GM23248 (cell line): ENCODE results near the gene BMP5. TPM values are rescaled to one million over a fixed set of nuclear protein-coding genes. Genes with fewer than 3 reads are reported as not detected.

ENCODE experiments used
- DNase-seq: peaks from one replicate; pipeline ENCODE4 v3.0.0-alpha.2; 2015
- H2AFZ ChIP-seq: fragments of 200-600 bp; sonication (generic); 2 replicates; pipeline ENCODE4 v1.6.1; 2016; ENCODE audit warnings: antibody characterized with exemption
- H3F3A ChIP-seq: fragments of 200-600 bp; sonication (generic); 2 replicates; pipeline ENCODE4 v1.6.1; 2016; ENCODE audit warnings: mild to moderate bottlenecking, antibody characterized with exemption, mixed run types; ENCODE audit not compliant: insufficient read depth
- H3K27ac ChIP-seq: fragments of 200-600 bp; sonication (generic); 2 replicates; pipeline ENCODE4 v1.5.1; 2016; ENCODE audit warnings: mild to moderate bottlenecking
- H3K27me3 ChIP-seq: fragments of 200-600 bp; sonication (generic); replicated peaks from 2 replicates; pipeline ENCODE4 v1.6.1; 2016; ENCODE audit warnings: mild to moderate bottlenecking; ENCODE audit not compliant: insufficient read depth
- H3K36me3 ChIP-seq: fragments of 200-600 bp; sonication (generic); 2 replicates; pipeline ENCODE4 v1.6.1; 2016; ENCODE audit warnings: low read depth, mild to moderate bottlenecking
- H3K4me1 ChIP-seq: fragments of 200-600 bp; sonication (generic); 2 replicates; pipeline ENCODE4 v1.6.1; 2016; ENCODE audit warnings: mild to moderate bottlenecking; ENCODE audit not compliant: insufficient read depth
- H3K4me2 ChIP-seq: fragments of 200-600 bp; sonication (generic); one replicate; pipeline ENCODE4 v1.6.1; 2016; ENCODE audit warnings: mild to moderate bottlenecking; ENCODE audit not compliant: unreplicated experiment
- H3K4me3 ChIP-seq: fragments of 200-600 bp; sonication (generic); 2 replicates; pipeline ENCODE4 v1.5.1; 2016; ENCODE audit warnings: mild to moderate bottlenecking
- H3K79me2 ChIP-seq: fragments of 200-600 bp; sonication (generic); 2 replicates; pipeline ENCODE4 v1.6.1; 2016; ENCODE audit warnings: mild to moderate bottlenecking; ENCODE audit not compliant: insufficient read depth
- H3K9ac ChIP-seq: fragments of 200-600 bp; sonication (generic); 2 replicates; pipeline ENCODE4 v1.6.1; 2016; ENCODE audit warnings: mild to moderate bottlenecking
- H3K9me2 ChIP-seq: fragments of 200-600 bp; sonication (generic); 2 replicates; pipeline ENCODE4 v1.6.1; 2016; ENCODE audit warnings: mixed run types, mild to moderate bottlenecking, moderate library complexity; ENCODE audit not compliant: insufficient read depth
- H3K9me3 ChIP-seq: fragments of 200-600 bp; sonication (generic); one replicate; pipeline ENCODE4 v1.6.1; 2017; ENCODE audit warnings: low read depth
- H4K20me1 ChIP-seq: fragments of 200-600 bp; sonication (generic); 2 replicates; pipeline ENCODE4 v1.6.0; 2016; ENCODE audit not compliant: insufficient read depth
- EZH2 ChIP-seq: fragments of 200-600 bp; sonication (generic); IDR thresholded peaks from 2 replicates; pipeline ENCODE4 v1.6.1; 2018; ENCODE audit warnings: antibody characterized with exemption, mild to moderate bottlenecking; ENCODE audit not compliant: insufficient read depth, poor library complexity, severe bottlenecking
- EZH2phosphoT487 ChIP-seq: fragments of 200-600 bp; sonication (generic); IDR thresholded peaks from 2 replicates; pipeline ENCODE4 v1.6.1; 2018; ENCODE audit warnings: antibody characterized with exemption, moderate library complexity, mild to moderate bottlenecking, low read depth; ENCODE audit not compliant: insufficient read depth
- WGBS, 2 experiments: methylation state at CpG; one replicate each; pipeline ENCODE4 v1.1.6; 2015 to 2017; ENCODE audit warnings: low lambda C conversion rate in 2 of 2, low coverage in 1 of 2; ENCODE audit errors: missing lambda C conversion rate in 2 of 2; 5-methylcytosine and 5-hydroxymethylcytosine counted together
- in situ Hi-C: fragments of 300-500 bp; cut with MboI; formaldehyde crosslinking; loops from 2 replicates; pipeline ENCODE4 v1.15.0; 2020
- polyA plus RNA-seq: library from polyadenylated mRNA; unstranded; fragments of >200 nt; fragmentation: Nextera tagmentation; extraction: Ambion mirVana; gene quantifications from 2 replicates; pipeline ENCODE4 v1.2.1, GENCODE V29; 2016
- total RNA-seq: library from RNA; depleted of rRNA; stranded (reverse); fragments of >200 nt; shearing (Covaris generic); gene quantifications from 2 replicates; pipeline ENCODE4 v1.2.3, GENCODE V29; 2014

BMP5 gene
- total and polyA plus RNA-seq, 2 experiments from 2014 or later: not detected

- Histone ChIP-seq H3K9me2 (no peaks in the 10 kb centered on the region), H2AFZ (no peak overlapping the region), H3K27ac (no peak overlapping the region), H3K4me2 (no peak overlapping the region), H3K9me3 (no peaks in the 10 kb centered on the region), H4K20me1 (no peaks in the 10 kb centered on the region), H3K4me3 (no peak overlapping the region), H3F3A (no peaks in the 10 kb centered on the region), H3K4me1 (no peaks in the 10 kb centered on the region), H3K27me3 (no peaks in the 10 kb centered on the region; the same call in 1 of the 2 replicates), H3K79me2 (no peaks in the 10 kb centered on the region), H3K36me3 (no peaks in the 10 kb centered on the region), H3K9ac (no peak overlapping the region)
- WGBS, 2 experiments: 90 to 91% methylated on average over 4 of the region's 4 CpGs
- DNase-seq: no peak
- in situ Hi-C loops: no loop called here
- TF ChIP-seq EZH2 (no peak), EZH2phosphoT487 (no peak)
Measured at GRCh38 chr6:55802259-55802658, 73.1 kb downstream of the BMP5 start.

DNA sequence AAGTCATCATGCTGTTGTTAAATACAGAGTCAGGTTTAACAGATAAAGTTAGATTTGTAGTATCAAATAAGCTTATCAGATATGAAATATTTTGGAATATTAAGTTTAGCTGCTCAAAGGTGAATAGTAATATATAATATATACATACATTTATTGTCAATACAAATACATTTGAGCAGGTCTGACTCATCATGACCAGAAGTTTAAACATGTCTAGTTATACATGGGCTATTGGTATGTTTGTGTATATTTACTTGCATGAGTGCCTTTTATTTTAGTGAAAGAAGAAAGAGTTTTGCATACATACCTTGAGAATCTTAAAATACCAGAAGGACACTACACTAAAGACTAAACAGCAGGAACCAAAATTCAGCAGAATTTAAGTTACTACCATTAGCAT, 76.8 kb downstream of the BMP5 start:
- H3F3A ChIP-seq: peaks cover 10% of the 10 kb centered on the region
- H2AFZ ChIP-seq: no peak overlapping the region
- H4K20me1 ChIP-seq: no peaks in the 10 kb centered on the region
- no peak for TF ChIP-seq EZH2
- TF ChIP-seq EZH2phosphoT487: no peak
- no peak overlapping the region for H3K4me3 ChIP-seq
- H3K4me2 ChIP-seq: no peak overlapping the region
- H3K9me2 ChIP-seq: no peaks in the 10 kb centered on the region
- H3K4me1 ChIP-seq: peaks cover 8% of the 10 kb centered on the region
- no peaks in the 10 kb centered on the region; the same call in 1 of the 2 replicates for H3K27me3 ChIP-seq
- DNase-seq: no peak
- in situ Hi-C loops: no loop called here
- H3K9me3 ChIP-seq: no peaks in the 10 kb centered on the region
- H3K27ac ChIP-seq: no peak overlapping the region
- H3K79me2 ChIP-seq: no peaks in the 10 kb centered on the region
- no peak overlapping the region for H3K9ac ChIP-seq
- no peaks in the 10 kb centered on the region for H3K36me3 ChIP-seq

GRCh38 chr6:55794136-55794812, 81.1 kb downstream of the BMP5 start:
- no peak overlapping the region for H2AFZ ChIP-seq
- DNase-seq: peak; percentile 90
- H3K36me3 ChIP-seq: no peaks in the 10 kb centered on the region
- H4K20me1 ChIP-seq: no peaks in the 10 kb centered on the region
- H3K4me2 ChIP-seq: peak overlapping the region; percentile 49
- H3K27me3 ChIP-seq: no peaks in the 10 kb centered on the region
- no peaks in the 10 kb centered on the region for H3K79me2 ChIP-seq
- peaks cover 8% of the 10 kb centered on the region for H3K4me1 ChIP-seq
- H3F3A ChIP-seq: peaks cover 12% of the 10 kb centered on the region
- TF ChIP-seq EZH2phosphoT487 (no peak), EZH2 (no peak)
- peak overlapping the region; percentile 48; the same call in 1 of the 2 replicates for H3K9ac ChIP-seq
- no peak overlapping the region for H3K4me3 ChIP-seq
- no peaks in the 10 kb centered on the region for H3K9me3 ChIP-seq
- in situ Hi-C loops: no loop called here
- H3K9me2 ChIP-seq: no peaks in the 10 kb centered on the region
- peak overlapping the region; percentile 59 for H3K27ac ChIP-seq
- WGBS, 2 experiments: 53 to 61% methylated on average over 3 of the region's 3 CpGs

- Histone ChIP-seq H3K27ac (no peak overlapping the region), H3K9me2 (no peaks in the 10 kb centered on the region), H3K9me3 (no peaks in the 10 kb centered on the region), H4K20me1 (no peaks in the 10 kb centered on the region), H3K79me2 (no peaks in the 10 kb centered on the region), H3K4me1 (no peaks in the 10 kb centered on the region), H3K4me2 (no peak overlapping the region), H3K4me3 (no peak overlapping the region), H3K27me3 (no peaks in the 10 kb centered on the region; the same call in 1 of the 2 replicates), H3K36me3 (no peaks in the 10 kb centered on the region), H3F3A (no peaks in the 10 kb centered on the region), H3K9ac (no peak overlapping the region), H2AFZ (no peak overlapping the region)
- DNase-seq: no peak
- in situ Hi-C loops: no loop called here
- TF ChIP-seq EZH2: no peak
- no peak for TF ChIP-seq EZH2phosphoT487
- 89 to 91% methylated on average over 6 of the region's 6 CpGs for WGBS, 2 experiments
Measured at GRCh38 chr6:55785273-55785672, 90.1 kb downstream of the BMP5 start.
